Endothelial cell of umbilical vein (primary cell): ENCODE data around the gene GRAMD1A.

Experiments used
- POLR2A ChIP-seq: IDR thresholded peaks from 2 replicates; pipeline ENCODE4 v1.6.1; 2012; ENCODE audit warnings: low read depth, mild to moderate bottlenecking, control low read depth, low read length
- POLR2AphosphoS5 ChIP-seq: IDR thresholded peaks from 2 replicates; pipeline ENCODE4 v1.6.1; 2012; ENCODE audit warnings: low read depth, mild to moderate bottlenecking, control low read depth, low read length, moderate library complexity; ENCODE audit not compliant: insufficient read depth
- TF ChIP-seq, protein P1 (sequence below), 2 donors: IDR thresholded peaks; 1 replicate in 1 of 2; 2 replicates in 1 of 2; pipeline ENCODE4 v1.5.1; 2011; ENCODE audit warnings: low read length in 2 of 2, mild to moderate bottlenecking in 2 of 2, moderate library complexity in 2 of 2, control low read depth in 1 of 2, inconsistent platforms in 1 of 2, low read depth in 1 of 2; ENCODE audit not compliant: insufficient read depth in 1 of 2; ENCODE audit errors: extremely low read depth in 1 of 2
- TF ChIP-seq, protein P2 (sequence below): IDR thresholded peaks from 2 replicates; pipeline ENCODE4 v1.6.1; 2011; ENCODE audit not compliant: insufficient read depth, insufficient read length

DNA sequence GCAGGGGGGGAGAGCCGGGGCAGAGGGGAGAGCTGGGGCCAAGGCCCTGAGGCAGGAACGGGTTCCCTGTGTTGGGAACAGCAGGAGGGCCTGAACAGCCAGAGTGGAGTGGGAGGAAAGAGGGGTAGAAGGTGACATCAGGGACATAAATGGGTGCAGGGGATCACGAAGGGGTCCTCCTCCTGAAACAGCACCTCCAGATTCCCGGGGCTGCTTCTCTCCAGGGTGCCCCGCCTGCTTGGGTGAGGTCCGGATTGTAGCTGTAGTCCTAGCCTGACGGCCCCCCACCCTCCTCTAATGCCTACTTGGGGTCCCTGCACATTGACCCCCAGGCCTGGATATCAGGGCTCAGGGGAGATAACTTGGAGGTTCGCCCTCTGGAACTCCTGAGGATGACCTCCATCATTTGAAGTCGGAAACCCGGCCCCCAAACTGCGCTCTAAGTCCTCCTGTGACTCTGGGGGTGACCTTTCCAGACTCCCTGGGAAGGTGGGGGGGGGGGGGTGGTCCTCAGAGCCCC lies 29.7 kb downstream of the GRAMD1A start:
- TF ChIP-seq POLR2A (no peak), POLR2AphosphoS5 (peak; percentile 36)
- TF ChIP-seq, protein P1, sequence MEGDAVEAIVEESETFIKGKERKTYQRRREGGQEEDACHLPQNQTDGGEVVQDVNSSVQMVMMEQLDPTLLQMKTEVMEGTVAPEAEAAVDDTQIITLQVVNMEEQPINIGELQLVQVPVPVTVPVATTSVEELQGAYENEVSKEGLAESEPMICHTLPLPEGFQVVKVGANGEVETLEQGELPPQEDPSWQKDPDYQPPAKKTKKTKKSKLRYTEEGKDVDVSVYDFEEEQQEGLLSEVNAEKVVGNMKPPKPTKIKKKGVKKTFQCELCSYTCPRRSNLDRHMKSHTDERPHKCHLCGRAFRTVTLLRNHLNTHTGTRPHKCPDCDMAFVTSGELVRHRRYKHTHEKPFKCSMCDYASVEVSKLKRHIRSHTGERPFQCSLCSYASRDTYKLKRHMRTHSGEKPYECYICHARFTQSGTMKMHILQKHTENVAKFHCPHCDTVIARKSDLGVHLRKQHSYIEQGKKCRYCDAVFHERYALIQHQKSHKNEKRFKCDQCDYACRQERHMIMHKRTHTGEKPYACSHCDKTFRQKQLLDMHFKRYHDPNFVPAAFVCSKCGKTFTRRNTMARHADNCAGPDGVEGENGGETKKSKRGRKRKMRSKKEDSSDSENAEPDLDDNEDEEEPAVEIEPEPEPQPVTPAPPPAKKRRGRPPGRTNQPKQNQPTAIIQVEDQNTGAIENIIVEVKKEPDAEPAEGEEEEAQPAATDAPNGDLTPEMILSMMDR (IDR thresholded peaks at IDR 0.05; ENCODE audit: extremely low read depth in 1 of 2, insufficient read depth in 1 of 2, low read depth in 1 of 2, low read length in 2 of 2): no peak
- TF ChIP-seq, protein P2, sequence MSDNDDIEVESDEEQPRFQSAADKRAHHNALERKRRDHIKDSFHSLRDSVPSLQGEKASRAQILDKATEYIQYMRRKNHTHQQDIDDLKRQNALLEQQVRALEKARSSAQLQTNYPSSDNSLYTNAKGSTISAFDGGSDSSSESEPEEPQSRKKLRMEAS: no peak
